H9 (cell line): ENCODE results near the gene NAPSA. TPM values are rescaled to one million over a fixed set of nuclear protein-coding genes. Genes with fewer than 3 reads are reported as not detected.
A peak's percentile ranks its signal among the peaks of the same experiment; 100 is the strongest.

Experiments
- DNase-seq: peaks from one replicate; pipeline ENCODE4 v3.0.0-alpha.2; 2017
- H2AFZ ChIP-seq: one replicate; pipeline ENCODE4 v1.6.1; 2013; ENCODE audit warnings: mild to moderate bottlenecking, low read length, control low read depth, moderate library complexity
- H2AK5ac ChIP-seq: 2 replicates; pipeline ENCODE4 v1.6.1; 2013; ENCODE audit warnings: low read length, control low read depth, mixed read lengths; ENCODE audit not compliant: insufficient read length
- H2BK120ac ChIP-seq: one replicate; pipeline ENCODE4 v1.6.1; 2013; ENCODE audit warnings: low read depth, mild to moderate bottlenecking, low read length, control low read depth, inconsistent platforms; ENCODE audit not compliant: poor library complexity, severe bottlenecking
- H2BK12ac ChIP-seq: 2 replicates; pipeline ENCODE4 v1.6.1; 2013; ENCODE audit warnings: low read length, control low read depth, mixed read lengths, low read depth; ENCODE audit not compliant: insufficient read length
- H2BK15ac ChIP-seq: 2 replicates; pipeline ENCODE4 v1.6.1; 2013; ENCODE audit warnings: low read depth, low read length, control low read depth
- H2BK20ac ChIP-seq: one replicate; pipeline ENCODE4 v1.6.1; 2013; ENCODE audit warnings: low read depth, mild to moderate bottlenecking, low read length, control low read depth, inconsistent platforms; ENCODE audit not compliant: poor library complexity, severe bottlenecking
- H2BK5ac ChIP-seq: 2 replicates; pipeline ENCODE4 v1.6.1; 2013; ENCODE audit warnings: low read length, control low read depth, mixed read lengths; ENCODE audit not compliant: insufficient read length
- H3K14ac ChIP-seq: 2 replicates; pipeline ENCODE4 v1.6.1; 2013; ENCODE audit warnings: low read length, control low read depth; ENCODE audit not compliant: insufficient read depth
- H3K18ac ChIP-seq: 2 replicates; pipeline ENCODE4 v1.6.1; 2013; ENCODE audit warnings: low read depth, mild to moderate bottlenecking, mixed read lengths, low read length, control low read depth; ENCODE audit not compliant: insufficient read length
- H3K23ac ChIP-seq: 2 replicates; pipeline ENCODE4 v1.6.1; 2013; ENCODE audit warnings: low read length, control low read depth, mixed read lengths, low read depth; ENCODE audit not compliant: insufficient read length
- H3K23me2 ChIP-seq: 2 replicates; pipeline ENCODE4 v1.6.1; 2013; ENCODE audit warnings: low read depth, mild to moderate bottlenecking, mixed read lengths, low read length, control low read depth; ENCODE audit not compliant: insufficient read length, poor library complexity, severe bottlenecking
- H3K27ac ChIP-seq: 2 replicates; pipeline ENCODE4 v1.5.1; 2013; ENCODE audit warnings: low read length, control low read depth, mixed read lengths, low read depth; ENCODE audit not compliant: insufficient read length
- H3K27me3 ChIP-seq: 2 replicates; pipeline ENCODE4 v1.6.1; 2013; ENCODE audit warnings: low read length, control low read depth, inconsistent platforms; ENCODE audit not compliant: insufficient read depth
- H3K4ac ChIP-seq: 2 replicates; pipeline ENCODE4 v1.6.1; 2013; ENCODE audit warnings: low read depth, mild to moderate bottlenecking, control low read depth, inconsistent platforms, low read length, moderate library complexity
- H3K4me1 ChIP-seq: 2 replicates; pipeline ENCODE4 v1.6.1; 2013; ENCODE audit warnings: low read length, control low read depth, inconsistent platforms; ENCODE audit not compliant: insufficient read depth
- H3K4me2 ChIP-seq: 2 replicates; pipeline ENCODE4 v1.6.1; 2013; ENCODE audit warnings: low read length, control low read depth, mixed read lengths; ENCODE audit not compliant: insufficient read length, insufficient read depth
- H3K56ac ChIP-seq: 2 replicates; pipeline ENCODE4 v1.6.1; 2013; ENCODE audit warnings: low read depth, mild to moderate bottlenecking, mixed read lengths, low read length, control low read depth; ENCODE audit not compliant: insufficient read length
- H3K79me1 ChIP-seq: 2 replicates; pipeline ENCODE4 v1.6.1; 2013; ENCODE audit warnings: low read depth, mild to moderate bottlenecking, moderate library complexity, low read length, control low read depth, inconsistent platforms; ENCODE audit not compliant: insufficient read depth, poor library complexity, severe bottlenecking
- H3K79me2 ChIP-seq: 2 replicates; pipeline ENCODE4 v1.6.1; 2013; ENCODE audit warnings: low read length, control low read depth, inconsistent platforms; ENCODE audit not compliant: insufficient read depth
- H3K9ac ChIP-seq: 2 replicates; pipeline ENCODE4 v1.6.1; 2013; ENCODE audit warnings: low read length, control low read depth, mixed read lengths; ENCODE audit not compliant: insufficient read length; ENCODE audit errors: extremely low read depth
- H3K9me3 ChIP-seq: one replicate; pipeline ENCODE4 v1.6.1; 2013; ENCODE audit warnings: low read depth, low read length, inconsistent platforms; ENCODE audit not compliant: control insufficient read depth
- H3T11ph ChIP-seq: one replicate; pipeline ENCODE4 v1.6.1; 2013; ENCODE audit warnings: mild to moderate bottlenecking, low read length, control low read depth, inconsistent platforms
- H4K20me1 ChIP-seq: one replicate; pipeline ENCODE4 v1.6.1; 2013; ENCODE audit not compliant: control insufficient read depth, insufficient read length, insufficient read depth
- H4K5ac ChIP-seq: 2 replicates; pipeline ENCODE4 v1.6.1; 2013; ENCODE audit warnings: low read depth, mild to moderate bottlenecking, mixed read lengths, low read length, control low read depth; ENCODE audit not compliant: insufficient read length
- H4K8ac ChIP-seq: replicated peaks from 2 replicates; pipeline ENCODE4 v1.6.1; 2013; ENCODE audit warnings: low read length, control low read depth, mixed read lengths, low read depth; ENCODE audit not compliant: insufficient read length
- H4K91ac ChIP-seq: 2 replicates; pipeline ENCODE4 v1.6.1; 2013; ENCODE audit warnings: low read depth, mild to moderate bottlenecking, moderate library complexity, mixed read lengths, low read length, control low read depth; ENCODE audit not compliant: insufficient read length
- H3K27ac Mint-ChIP-seq, 3 experiments: 2 replicates in 2 of 3; 3 replicates in 1 of 3; pipeline ENCODE4 v1.8.0; 2020 to 2021; ENCODE audit warnings: mixed read lengths in 3 of 3, mild to moderate bottlenecking in 1 of 3, moderate library complexity in 1 of 3
- H3K27me3 Mint-ChIP-seq: 2 replicates; pipeline ENCODE4 v1.8.0; 2021; ENCODE audit warnings: low read depth, mild to moderate bottlenecking, moderate library complexity, mixed read lengths
- H3K36me3 Mint-ChIP-seq, 3 experiments: 2 replicates in 2 of 3; 3 replicates in 1 of 3; pipeline ENCODE4 v1.8.0; 2020 to 2021; ENCODE audit warnings: low read depth in 3 of 3, mixed read lengths in 3 of 3; ENCODE audit not compliant: insufficient read depth in 1 of 3
- H3K4me1 Mint-ChIP-seq, 2 experiments: 2 replicates each; pipeline ENCODE4 v1.8.0; 2020; ENCODE audit warnings: mixed read lengths in 2 of 2
- H3K4me3 Mint-ChIP-seq, 2 experiments: 2 replicates in 1 of 2; 3 replicates in 1 of 2; pipeline ENCODE4 v1.8.0; 2020 to 2021; ENCODE audit warnings: mild to moderate bottlenecking in 2 of 2, mixed read lengths in 2 of 2, moderate library complexity in 1 of 2
- H3K9me3 Mint-ChIP-seq, 2 experiments: 2 replicates in 1 of 2; 3 replicates in 1 of 2; pipeline ENCODE4 v1.8.0; 2020; ENCODE audit warnings: mild to moderate bottlenecking in 2 of 2, mixed read lengths in 2 of 2, moderate library complexity in 1 of 2
- WGBS: extraction: QIAGEN DNeasy Blood & Tissue Kit; methylation state at CpG from one replicate; pipeline ENCODE4 v1.1.7; 2013; ENCODE audit warnings: missing lambda C conversion rate, low lambda C conversion rate, mixed read lengths; ENCODE audit not compliant: insufficient read length; ENCODE audit errors: extremely low coverage; 5-methylcytosine and 5-hydroxymethylcytosine counted together
- total RNA-seq: library from RNA; stranded (reverse); gene quantifications from 2 replicates; pipeline ENCODE4 v1.2.1, GENCODE V29; 2021
- TF ChIP-seq, protein P1 (sequence below): fragments of 200-600 bp; sonication (generic); conservative IDR thresholded peaks from 3 replicates; pipeline ENCODE4 v1.8.0; 2021; ENCODE audit warnings: antibody characterized with exemption, mild to moderate bottlenecking

Gene NAPSA
- total RNA-seq, 1 experiment from 2014 or later: 0.44 TPM

DNA sequence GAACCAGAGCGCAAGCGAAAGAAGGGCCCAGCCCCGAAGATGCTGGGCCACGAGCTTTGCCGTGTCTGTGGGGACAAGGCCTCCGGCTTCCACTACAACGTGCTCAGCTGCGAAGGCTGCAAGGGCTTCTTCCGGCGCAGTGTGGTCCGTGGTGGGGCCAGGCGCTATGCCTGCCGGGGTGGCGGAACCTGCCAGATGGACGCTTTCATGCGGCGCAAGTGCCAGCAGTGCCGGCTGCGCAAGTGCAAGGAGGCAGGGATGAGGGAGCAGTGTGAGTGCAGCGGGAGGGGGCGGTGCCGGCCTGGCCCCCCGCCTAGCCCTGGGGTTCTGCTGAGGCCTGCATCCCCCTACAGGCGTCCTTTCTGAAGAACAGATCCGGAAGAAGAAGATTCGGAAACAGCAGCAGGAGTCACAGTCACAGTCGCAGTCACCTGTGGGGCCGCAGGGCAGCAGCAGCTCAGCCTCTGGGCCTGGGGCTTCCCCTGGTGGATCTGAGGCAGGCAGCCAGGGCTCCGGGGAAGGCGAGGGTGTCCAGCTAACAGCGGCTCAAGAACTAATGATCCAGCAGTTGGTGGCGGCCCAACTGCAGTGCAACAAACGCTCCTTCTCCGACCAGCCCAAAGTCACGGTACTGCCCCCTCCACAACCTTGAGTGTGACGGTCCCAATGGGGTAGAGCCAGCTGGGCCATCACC, 12.9 kb upstream of the NAPSA start:
- no CpG with 5 or more reads among the region's 36 CpGs for WGBS
- Mint-ChIP-seq H3K27ac (no peak overlapping the region; a peak in 1 of 7 replicates), H3K4me1 (peaks cover 3 to 13% of the 10 kb centered on the region in 2 experiments), H3K36me3 (peaks cover 26 to 45% (median 45%) of the 10 kb centered on the region in 3 experiments; a peak in 6 of 7 replicates), H3K4me3 (peak overlapping the region in 1 of 2 experiments; percentile 54; a peak in 1 of 5 replicates), H3K27me3 (0 out of 2 replicates have a peak, but pooled peaks cover 3% of the 10 kb centered on the region), H3K9me3 (peaks cover 0 to 4% of the 10 kb centered on the region in 2 experiments; a peak in 1 of 5 replicates)
- Histone ChIP-seq H3K4me1 (no peaks in the 10 kb centered on the region), H3K4ac (no peak overlapping the region), H2BK20ac (no peak overlapping the region), H3K18ac (no peak overlapping the region), H3K23ac (no peak overlapping the region), H3K23me2 (no peaks in the 10 kb centered on the region), H3T11ph (no peak overlapping the region), H3K4me2 (no peak overlapping the region), H2BK12ac (no peak overlapping the region), H2BK15ac (no peak overlapping the region), H4K5ac (no peak overlapping the region), H3K79me2 (no peaks in the 10 kb centered on the region), H3K27me3 (no peaks in the 10 kb centered on the region), H4K20me1 (no peaks in the 10 kb centered on the region), H2AFZ (no peak overlapping the region), H3K56ac (no peak overlapping the region), H2BK5ac (no peak overlapping the region), H4K8ac (no peak overlapping the region), H3K27ac (no peak overlapping the region), H3K79me1 (no peaks in the 10 kb centered on the region), H4K91ac (no peak overlapping the region), H3K9ac (no peak overlapping the region), H2BK120ac (no peak overlapping the region), H3K9me3 (no peaks in the 10 kb centered on the region), H2AK5ac (no peak overlapping the region), H3K14ac (no peak overlapping the region)
- TF ChIP-seq, protein P1, sequence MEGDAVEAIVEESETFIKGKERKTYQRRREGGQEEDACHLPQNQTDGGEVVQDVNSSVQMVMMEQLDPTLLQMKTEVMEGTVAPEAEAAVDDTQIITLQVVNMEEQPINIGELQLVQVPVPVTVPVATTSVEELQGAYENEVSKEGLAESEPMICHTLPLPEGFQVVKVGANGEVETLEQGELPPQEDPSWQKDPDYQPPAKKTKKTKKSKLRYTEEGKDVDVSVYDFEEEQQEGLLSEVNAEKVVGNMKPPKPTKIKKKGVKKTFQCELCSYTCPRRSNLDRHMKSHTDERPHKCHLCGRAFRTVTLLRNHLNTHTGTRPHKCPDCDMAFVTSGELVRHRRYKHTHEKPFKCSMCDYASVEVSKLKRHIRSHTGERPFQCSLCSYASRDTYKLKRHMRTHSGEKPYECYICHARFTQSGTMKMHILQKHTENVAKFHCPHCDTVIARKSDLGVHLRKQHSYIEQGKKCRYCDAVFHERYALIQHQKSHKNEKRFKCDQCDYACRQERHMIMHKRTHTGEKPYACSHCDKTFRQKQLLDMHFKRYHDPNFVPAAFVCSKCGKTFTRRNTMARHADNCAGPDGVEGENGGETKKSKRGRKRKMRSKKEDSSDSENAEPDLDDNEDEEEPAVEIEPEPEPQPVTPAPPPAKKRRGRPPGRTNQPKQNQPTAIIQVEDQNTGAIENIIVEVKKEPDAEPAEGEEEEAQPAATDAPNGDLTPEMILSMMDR: no peak
- no peak for DNase-seq
